Measurements from ENCODE around the gene STK4.

STK4 gene

GRCh38 chr20:44966030-44966961 lies at the start of gene STK4:
Gene STK4 (plus strand): TSS chr20:44966512. CDS start chr20:44966569, 57 bp downstream.
- peak; percentile 91 for DNase-seq

- no peak for DNase-seq
These were observed 49.7 kb upstream of the STK4 start for GRCh38 chr20:44916586-44916985.

- DNase-seq = no peak
These were observed 48.9 kb upstream of the STK4 start for GRCh38 chr20:44917399-44917798.

GRCh38 chr20:44918342-44918741 lies 48.0 kb upstream of the STK4 start:
- no peak for DNase-seq

GRCh38 chr20:44918761-44919160 lies 47.6 kb upstream of the STK4 start:
- no peak for DNase-seq

GRCh38 chr20:44921447-44921846 lies 44.9 kb upstream of the STK4 start:
- DNase-seq = no peak

GRCh38 chr20:44924541-44924940 lies 41.8 kb upstream of the STK4 start:
- DNase-seq = no peak

GRCh38 chr20:44928595-44928994 lies 37.7 kb upstream of the STK4 start:
- no peak for DNase-seq

GRCh38 chr20:44930517-44931168 lies 35.7 kb upstream of the STK4 start:
- DNase-seq = no peak

GRCh38 chr20:44931911-44932310 lies 34.4 kb upstream of the STK4 start:
- DNase-seq = no peak

GRCh38 chr20:44932916-44933315 lies 33.4 kb upstream of the STK4 start:
- DNase-seq = no peak

- DNase-seq = no peak
These were observed 29.8 kb upstream of the STK4 start for GRCh38 chr20:44936510-44936909.

GRCh38 chr20:44938637-44939036 lies 27.7 kb upstream of the STK4 start:
- DNase-seq = no peak

GRCh38 chr20:44941120-44941691 lies 25.1 kb upstream of the STK4 start:
- DNase-seq = no peak

- DNase-seq = no peak
These were observed 23.9 kb upstream of the STK4 start for GRCh38 chr20:44942264-44942973.

- DNase-seq = no peak
These were observed 22.5 kb upstream of the STK4 start for GRCh38 chr20:44943828-44944227.

GRCh38 chr20:44945261-44945660 lies 21.1 kb upstream of the STK4 start:
- no peak for DNase-seq

- DNase-seq = no peak
These were observed 19.9 kb upstream of the STK4 start for GRCh38 chr20:44946271-44946852.

- no peak for DNase-seq
These were observed 18.2 kb upstream of the STK4 start for GRCh38 chr20:44948107-44948506.

- no peak for DNase-seq
These were observed 17.8 kb upstream of the STK4 start for GRCh38 chr20:44948513-44948912.

GRCh38 chr20:44950368-44950767 lies 15.9 kb upstream of the STK4 start:
- no peak for DNase-seq

GRCh38 chr20:44952731-44953130 lies 13.6 kb upstream of the STK4 start:
- DNase-seq = no peak

- DNase-seq = no peak
These were observed 12.1 kb upstream of the STK4 start for GRCh38 chr20:44954211-44954610.
